NCI-H510A (cell line): ENCODE data around the gene CCL2.
"Not testable (repeated sequence)": the region's sequence is repeated elsewhere in the genome, so short reads cannot be mapped to it uniquely, and the experiment has no call there.

Experiments used
- DNase-seq: peaks from one replicate; lab custom pipeline; 2025; lab: John Stamatoyannopoulos, UW

The CCL2 gene

GRCh38 chr17:34254651-34255380 is at the start of gene CCL2:
Gene CCL2, plus strand, starts transcription at chr17:34255285. Its CDS starts 65 bp downstream, at chr17:34255350.
- no peak for DNase-seq

- DNase-seq: no peak
Measured at GRCh38 chr17:34205401-34205800, 49.7 kb upstream of the CCL2 start.

GRCh38 chr17:34206569-34206968 is 48.5 kb upstream of the CCL2 start:
- no peak for DNase-seq

GRCh38 chr17:34207572-34207971 is 47.5 kb upstream of the CCL2 start:
- no peak for DNase-seq

GRCh38 chr17:34218748-34219147 is 36.3 kb upstream of the CCL2 start:
- no peak for DNase-seq

- DNase-seq: no peak
Measured at GRCh38 chr17:34219405-34219804, 35.7 kb upstream of the CCL2 start.

GRCh38 chr17:34220045-34220751 is 34.9 kb upstream of the CCL2 start:
- DNase-seq: no peak

GRCh38 chr17:34220752-34221395 is 34.2 kb upstream of the CCL2 start:
- no peak for DNase-seq

- DNase-seq: no peak
Measured at GRCh38 chr17:34221411-34221810, 33.7 kb upstream of the CCL2 start.

- no peak for DNase-seq
Measured at GRCh38 chr17:34222722-34223497, 32.2 kb upstream of the CCL2 start.

GRCh38 chr17:34225046-34225445 is 30.0 kb upstream of the CCL2 start:
- no peak for DNase-seq

GRCh38 chr17:34226011-34226743 is 28.9 kb upstream of the CCL2 start:
- no peak for DNase-seq

GRCh38 chr17:34226744-34227034 is 28.4 kb upstream of the CCL2 start:
- DNase-seq: no peak

GRCh38 chr17:34227293-34227692 is 27.8 kb upstream of the CCL2 start:
- not testable (repeated sequence) for DNase-seq

GRCh38 chr17:34227707-34228106 is 27.4 kb upstream of the CCL2 start:
- no peak for DNase-seq

GRCh38 chr17:34228781-34229180 is 26.3 kb upstream of the CCL2 start:
- DNase-seq: no peak

GRCh38 chr17:34230342-34230741 is 24.7 kb upstream of the CCL2 start:
- no peak for DNase-seq

GRCh38 chr17:34234616-34235015 is 20.5 kb upstream of the CCL2 start:
- no peak for DNase-seq

- DNase-seq: no peak
Measured at GRCh38 chr17:34235389-34236028, 19.6 kb upstream of the CCL2 start.

- no peak for DNase-seq
Measured at GRCh38 chr17:34236281-34236892, 18.7 kb upstream of the CCL2 start.

- DNase-seq: no peak
Measured at GRCh38 chr17:34237458-34237857, 17.6 kb upstream of the CCL2 start.
